Measurements from ENCODE around the gene RTN4.
"Not testable (repeated sequence)": the region's sequence is repeated elsewhere in the genome, so short reads cannot be mapped to it uniquely, and the experiment has no call there.

DNA sequence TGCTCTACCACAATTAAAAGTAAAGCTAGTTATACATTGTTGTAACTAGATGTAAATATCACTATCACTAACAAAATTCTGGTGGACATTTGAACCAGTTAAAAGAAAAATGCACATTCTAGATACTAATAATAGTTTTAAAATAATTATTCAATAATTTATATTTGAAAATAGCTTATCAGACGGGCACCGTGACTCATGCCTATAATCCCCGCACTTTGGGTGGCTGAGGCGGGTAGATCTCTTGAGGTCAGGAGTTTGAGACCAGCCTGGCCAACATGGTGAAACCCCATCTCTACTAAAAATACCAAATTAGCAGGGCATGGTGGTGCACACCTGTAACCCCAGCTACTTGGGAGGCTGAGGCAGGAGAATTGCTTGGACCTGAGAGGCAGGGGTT lies 3.0 kb upstream of the RTN4 start:
- TF ChIP-seq, protein P1, sequence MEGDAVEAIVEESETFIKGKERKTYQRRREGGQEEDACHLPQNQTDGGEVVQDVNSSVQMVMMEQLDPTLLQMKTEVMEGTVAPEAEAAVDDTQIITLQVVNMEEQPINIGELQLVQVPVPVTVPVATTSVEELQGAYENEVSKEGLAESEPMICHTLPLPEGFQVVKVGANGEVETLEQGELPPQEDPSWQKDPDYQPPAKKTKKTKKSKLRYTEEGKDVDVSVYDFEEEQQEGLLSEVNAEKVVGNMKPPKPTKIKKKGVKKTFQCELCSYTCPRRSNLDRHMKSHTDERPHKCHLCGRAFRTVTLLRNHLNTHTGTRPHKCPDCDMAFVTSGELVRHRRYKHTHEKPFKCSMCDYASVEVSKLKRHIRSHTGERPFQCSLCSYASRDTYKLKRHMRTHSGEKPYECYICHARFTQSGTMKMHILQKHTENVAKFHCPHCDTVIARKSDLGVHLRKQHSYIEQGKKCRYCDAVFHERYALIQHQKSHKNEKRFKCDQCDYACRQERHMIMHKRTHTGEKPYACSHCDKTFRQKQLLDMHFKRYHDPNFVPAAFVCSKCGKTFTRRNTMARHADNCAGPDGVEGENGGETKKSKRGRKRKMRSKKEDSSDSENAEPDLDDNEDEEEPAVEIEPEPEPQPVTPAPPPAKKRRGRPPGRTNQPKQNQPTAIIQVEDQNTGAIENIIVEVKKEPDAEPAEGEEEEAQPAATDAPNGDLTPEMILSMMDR (IDR thresholded peaks at IDR 0.05; ENCODE audit: low read depth, low read length, poor library complexity, severe bottlenecking) = not testable (repeated sequence)
- not testable (repeated sequence) for TF ChIP-seq EZH2phosphoT487 (IDR thresholded peaks at IDR 0.05; ENCODE audit: borderline replicate concordance, low read length)

All from DOHH2 (cell line).